Skin epidermis (tissue), 12 donors: ENCODE measurements around the gene CYP8B1.

Experiments used
- H3K27ac ChIP-seq, 21 experiments: fragments of 200-600 bp; sonication (generic) in 11 of 21; one replicate each; pipeline ENCODE4 v1.5.0; 2020; ENCODE audit warnings: mild to moderate bottlenecking in 3 of 21, inconsistent platforms in 2 of 21, moderate library complexity in 2 of 21
- H3K4me3 ChIP-seq, 7 experiments: fragments of 200-600 bp; sonication (generic) in 2 of 7; one replicate each; pipeline ENCODE4 v1.5.0; 2020; ENCODE audit warnings: inconsistent platforms in 2 of 7, mild to moderate bottlenecking in 2 of 7, moderate library complexity in 1 of 7

The CYP8B1 gene

DNA sequence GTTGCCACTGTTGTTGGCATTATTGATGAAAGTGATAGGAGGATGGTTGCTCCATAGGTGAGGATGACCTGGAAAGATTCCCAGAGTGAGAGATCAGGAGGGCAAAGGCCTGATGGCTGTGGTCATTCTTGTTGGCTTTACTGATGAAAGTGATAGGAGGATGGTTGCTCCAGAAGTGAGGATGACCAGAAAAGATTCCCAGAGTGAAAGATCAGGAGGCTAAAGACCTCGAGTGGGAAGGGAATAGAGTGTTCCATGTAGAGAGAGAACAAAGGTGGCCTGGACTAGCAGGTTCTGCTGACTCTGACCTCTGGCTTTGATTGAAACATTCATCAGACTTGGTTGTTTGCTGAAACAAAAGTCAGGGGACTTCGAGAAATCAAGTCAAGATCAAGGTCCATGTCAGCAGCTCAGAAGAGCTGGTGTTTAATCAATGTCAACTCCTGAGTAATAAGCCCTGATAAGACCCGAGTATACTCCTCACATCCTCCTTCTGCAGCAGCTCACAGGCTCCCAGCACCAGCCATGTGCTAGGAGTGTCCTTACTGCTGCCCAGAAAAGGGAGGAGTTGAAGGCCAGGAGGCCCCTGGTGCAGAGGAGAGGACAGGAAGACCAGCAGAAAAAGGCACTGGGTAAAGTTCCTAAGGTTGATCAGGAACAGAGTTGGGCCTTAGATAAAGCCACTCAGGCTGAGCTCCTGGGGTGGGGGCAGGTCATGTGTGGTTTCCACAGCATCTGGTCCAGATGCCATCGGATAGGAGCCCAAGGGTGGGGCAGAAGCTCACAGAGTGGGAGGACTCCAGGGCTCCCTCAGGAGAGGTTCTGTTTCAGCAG lies 19.9 kb downstream of the CYP8B1 start:
- H3K4me3 ChIP-seq = no peak overlapping the region
- H3K27ac ChIP-seq = no peak overlapping the region

DNA sequence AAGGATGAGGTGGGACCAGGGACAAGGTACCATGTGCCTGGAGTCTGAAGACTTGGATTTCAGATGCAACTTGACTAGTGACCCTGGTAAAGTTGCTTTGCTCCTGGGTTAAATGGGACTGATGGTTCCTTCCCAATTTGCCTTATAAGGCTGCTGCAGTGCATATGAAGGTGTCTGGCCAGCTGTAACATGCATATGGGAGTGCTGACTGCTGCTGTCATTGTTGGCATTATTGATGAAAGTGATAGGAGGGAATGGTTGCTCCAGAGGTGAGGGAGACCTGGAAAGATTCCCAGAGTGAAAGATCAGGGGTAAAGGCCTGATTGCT lies 20.5 kb downstream of the CYP8B1 start:
- Histone ChIP-seq H3K27ac (no peak overlapping the region), H3K4me3 (no peak overlapping the region)

DNA sequence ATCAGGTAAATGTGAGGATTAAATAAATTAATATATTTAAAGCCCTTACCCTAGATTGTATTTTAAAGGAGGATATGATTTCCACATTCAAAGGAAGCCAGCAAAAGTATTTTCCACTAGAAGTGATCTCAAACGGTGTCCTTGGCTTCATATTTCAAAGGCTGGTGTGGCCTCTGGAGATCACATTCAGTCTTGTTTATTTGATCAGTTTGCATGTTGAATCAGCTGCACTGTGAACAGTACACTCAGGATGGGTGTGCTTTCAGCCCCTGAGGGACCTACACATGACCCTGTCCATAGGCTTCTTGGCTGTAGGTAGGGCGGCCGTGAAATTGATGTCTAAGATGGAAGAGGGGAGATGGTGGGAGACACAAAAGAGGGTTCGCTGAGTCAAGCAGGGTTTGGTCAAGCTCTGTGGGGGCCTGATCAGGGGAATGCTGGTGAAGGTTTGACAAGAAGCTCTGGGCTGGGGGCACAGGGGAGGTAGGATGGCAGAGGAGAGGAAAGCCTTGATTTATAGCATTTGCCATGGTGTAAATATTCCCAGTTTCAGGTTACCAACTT lies 21.9 kb downstream of the CYP8B1 start:
- no peak overlapping the region for H3K27ac ChIP-seq
- no peak overlapping the region for H3K4me3 ChIP-seq

DNA sequence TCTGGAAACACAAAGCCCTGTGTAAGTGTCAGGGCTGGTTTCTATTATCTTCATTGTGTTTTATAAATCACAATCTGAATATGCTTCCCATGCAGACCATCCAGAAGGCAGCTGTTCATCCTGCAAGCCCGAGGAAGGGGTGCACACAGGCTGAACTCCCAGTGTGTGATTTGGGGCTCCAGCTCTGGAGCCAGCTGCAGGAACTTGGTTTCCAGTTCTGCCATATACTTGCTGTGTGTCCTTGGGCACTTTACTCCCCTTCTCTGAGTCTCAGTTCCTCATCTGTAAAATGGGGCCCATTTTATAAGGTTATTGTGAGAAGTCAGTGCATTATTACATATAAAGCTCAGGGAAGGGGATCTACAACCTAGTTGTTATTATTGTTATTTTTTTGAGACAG lies 22.6 kb downstream of the CYP8B1 start:
- peak overlapping the region in 5 of 21 experiments; percentile 6 to 64 (median 57) for H3K27ac ChIP-seq

DNA sequence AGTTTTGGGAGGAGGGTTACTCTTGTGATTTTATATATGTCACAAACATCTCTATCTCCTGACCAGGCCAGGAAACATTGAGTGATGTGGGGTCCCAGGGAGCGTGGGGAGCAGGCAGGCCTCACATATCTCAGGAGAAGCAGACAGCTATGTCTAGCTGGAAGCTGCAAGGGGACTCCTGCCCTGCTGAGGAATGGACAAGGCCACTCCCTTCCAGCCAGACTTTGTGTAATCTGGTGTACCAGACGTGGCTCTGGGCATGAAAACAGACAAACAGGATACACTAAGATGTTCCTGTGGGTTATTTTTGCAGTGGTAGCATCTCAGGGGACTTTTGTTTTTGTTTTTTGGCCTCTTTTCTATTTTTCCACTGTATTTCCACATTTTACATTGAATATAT lies 23.2 kb downstream of the CYP8B1 start:
- peak overlapping the region in 6 of 21 experiments; percentile 6 to 64 (median 47) for H3K27ac ChIP-seq
- H3K4me3 ChIP-seq = no peak overlapping the region

More for the DNA sequence above, 22.6 kb downstream of the CYP8B1 start:
- no peak overlapping the region for H3K4me3 ChIP-seq

DNA sequence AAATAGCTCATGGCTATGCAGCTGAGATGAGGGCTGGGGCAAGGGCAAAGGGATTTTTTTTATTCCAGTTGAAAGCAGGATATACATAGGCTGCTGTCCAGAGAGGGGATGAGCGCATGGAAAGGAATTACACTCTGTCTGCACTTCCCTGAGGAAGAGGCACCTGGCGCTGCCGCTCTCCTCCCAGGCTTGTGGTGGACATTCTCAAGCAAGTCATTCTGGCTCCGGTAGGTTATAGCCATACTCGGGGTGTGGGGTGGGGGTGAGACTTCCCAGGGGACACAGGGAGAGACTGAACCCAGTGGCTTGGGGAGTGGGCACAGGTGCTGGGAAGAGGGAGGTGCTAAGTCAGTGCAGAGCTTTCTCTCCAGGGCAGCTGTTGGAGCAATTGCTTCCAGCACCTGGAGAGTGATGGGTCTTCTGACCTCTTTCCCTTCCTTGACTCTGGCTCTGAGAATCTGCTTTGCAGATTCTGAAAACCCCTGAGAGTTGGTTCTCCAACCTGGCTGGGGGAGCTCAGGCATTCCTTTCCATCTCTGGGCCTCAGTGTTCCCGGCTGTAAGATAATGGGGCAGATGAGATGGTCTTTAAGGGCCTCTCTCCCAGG lies 24.3 kb downstream of the CYP8B1 start:
- peak overlapping the region in 5 of 21 experiments; percentile 26 to 64 (median 47) for H3K27ac ChIP-seq
- no peak overlapping the region for H3K4me3 ChIP-seq

DNA sequence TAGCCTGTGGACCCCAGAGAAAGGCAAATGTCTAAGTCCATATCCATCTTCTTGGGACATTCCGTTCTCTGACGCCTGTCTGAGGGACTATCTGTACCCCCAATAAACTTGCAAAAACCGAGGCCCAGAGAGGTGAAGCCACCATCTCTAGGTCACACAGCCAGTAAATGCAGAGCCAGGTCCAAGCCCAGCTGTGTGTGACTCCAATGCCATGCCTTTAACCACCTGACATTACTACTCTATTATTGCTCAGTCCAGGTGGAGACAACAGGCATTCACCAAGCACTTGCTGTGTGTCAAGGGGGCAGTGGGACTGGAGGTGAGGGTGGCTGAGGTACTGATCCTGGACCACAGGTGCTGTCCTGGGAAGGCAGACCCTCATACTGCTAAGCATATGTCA lies 25.4 kb downstream of the CYP8B1 start:
- Histone ChIP-seq H3K4me3 (no peak overlapping the region), H3K27ac (peak overlapping the region in 3 of 21 experiments; percentile 28 to 64 (median 57))

DNA sequence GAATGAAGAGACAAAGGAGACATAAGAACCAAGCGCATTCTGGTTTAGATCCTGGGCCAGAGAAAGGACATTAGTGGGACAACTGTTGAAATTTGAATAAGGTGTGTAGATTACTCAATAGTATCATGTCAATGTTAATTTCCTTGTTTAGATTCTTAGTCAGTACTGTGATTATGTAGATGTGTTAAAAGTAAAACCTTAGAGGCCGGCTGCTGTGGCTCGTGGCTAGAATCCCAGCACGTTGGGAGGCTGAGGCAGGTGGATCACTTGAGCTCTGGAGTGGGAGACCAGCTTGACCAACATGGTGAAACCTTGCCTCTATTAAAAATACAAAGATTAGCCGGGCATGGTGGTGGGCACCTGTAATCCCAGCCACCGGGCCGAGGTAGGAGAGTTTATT lies 26.7 kb downstream of the CYP8B1 start:
- H3K4me3 ChIP-seq = no peak overlapping the region
- H3K27ac ChIP-seq = peak overlapping the region in 3 of 21 experiments; percentile 25 to 62 (median 57)

DNA sequence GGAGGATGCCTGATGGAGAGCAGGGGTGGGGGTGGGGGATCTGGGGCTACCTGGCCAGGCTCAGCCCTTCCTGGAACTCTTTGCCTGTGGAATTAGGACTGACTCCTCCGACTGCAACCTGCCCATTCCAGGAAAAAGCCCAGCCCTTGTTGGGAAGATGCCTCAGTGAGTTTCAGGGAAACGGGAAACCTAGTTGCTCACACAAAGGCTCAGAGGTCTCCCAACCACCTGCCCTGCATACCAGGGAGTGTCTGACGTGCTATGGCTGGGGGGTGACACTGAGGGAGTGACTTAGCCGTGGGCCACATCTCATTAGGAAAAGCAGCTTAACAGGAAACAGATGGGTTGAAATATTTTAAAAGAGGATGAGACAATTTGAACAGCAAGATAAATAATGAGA lies 27.9 kb downstream of the CYP8B1 start:
- Histone ChIP-seq H3K4me3 (no peak overlapping the region), H3K27ac (peak overlapping the region in 13 of 21 experiments; percentile 30 to 92 (median 73))

DNA sequence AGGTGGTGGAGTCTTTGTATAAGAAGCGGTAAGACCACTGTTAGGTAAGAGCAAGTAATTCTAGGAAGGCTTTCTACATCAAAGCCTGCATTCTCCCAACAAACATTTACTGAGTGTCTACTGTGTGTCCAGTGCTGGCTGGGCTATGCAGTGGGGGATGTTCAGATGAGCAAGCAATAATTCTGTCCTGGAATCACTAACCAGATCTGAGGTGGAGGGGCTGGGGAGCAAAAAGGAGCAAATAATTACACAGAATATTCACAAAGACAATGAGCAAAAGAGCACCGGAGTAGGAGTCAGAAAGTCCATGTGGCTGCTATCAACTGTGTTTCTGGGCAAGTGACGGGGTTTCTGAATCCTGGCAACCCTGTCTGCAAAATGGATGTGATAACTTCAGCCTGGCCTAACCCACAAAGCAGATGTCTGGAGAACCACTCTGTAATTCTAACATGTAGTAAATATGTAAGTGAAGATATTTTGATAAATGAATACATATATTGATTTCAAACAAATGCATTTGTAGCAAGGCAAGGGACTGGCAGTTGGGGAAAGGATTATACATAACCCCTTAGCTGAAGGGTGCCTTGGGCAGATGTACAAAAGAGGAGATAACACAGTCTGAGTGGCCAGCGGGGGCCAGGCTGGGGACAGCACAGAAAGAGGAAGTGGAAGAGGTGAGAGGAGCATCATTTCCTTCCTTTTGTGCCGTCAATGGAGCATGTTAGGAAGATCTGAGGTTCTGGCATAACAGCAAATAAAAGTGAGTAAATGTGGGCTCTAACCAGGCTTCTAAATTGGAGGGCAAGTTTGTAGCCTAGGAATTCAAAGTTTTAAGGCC lies 28.8 kb downstream of the CYP8B1 start:
- Histone ChIP-seq H3K27ac (peak overlapping the region in 16 of 21 experiments; percentile 11 to 92 (median 68)), H3K4me3 (no peak overlapping the region)

DNA sequence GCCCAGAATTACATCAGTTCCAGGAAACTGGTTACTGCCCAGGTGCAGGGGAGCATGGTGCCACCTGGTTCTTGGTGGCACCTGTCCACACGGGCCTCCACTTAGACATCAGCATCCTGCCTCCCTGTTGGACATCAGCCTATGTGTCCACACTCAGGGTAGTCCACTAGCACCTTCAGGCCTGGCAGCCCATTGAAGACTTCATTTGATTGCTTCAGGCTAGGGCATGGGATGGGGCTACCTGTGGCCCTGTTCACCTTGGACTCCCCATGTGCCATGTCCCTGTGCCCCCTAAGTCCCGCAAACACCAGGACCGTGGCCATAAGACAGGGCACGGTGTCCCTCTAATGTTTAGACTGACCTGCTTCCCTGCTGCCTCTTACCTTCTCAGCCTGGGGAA lies 30.9 kb downstream of the CYP8B1 start:
- Histone ChIP-seq H3K27ac (peak overlapping the region in 8 of 21 experiments; percentile 44 to 92 (median 64)), H3K4me3 (no peak overlapping the region)

DNA sequence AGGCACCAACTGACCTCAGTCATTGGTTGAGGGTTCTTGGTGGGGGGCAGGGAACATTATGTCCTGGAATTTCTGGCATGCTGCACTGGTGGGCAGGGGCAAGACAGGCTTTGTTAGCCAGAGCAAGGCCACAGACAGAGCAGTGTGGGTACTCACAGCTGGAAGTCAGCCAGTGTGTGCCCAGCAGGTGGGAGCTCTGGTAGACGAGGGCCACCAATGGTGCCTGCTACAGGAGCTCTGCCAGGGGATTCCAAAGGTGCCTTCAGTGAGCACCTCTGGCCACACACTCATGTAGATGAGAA lies 31.3 kb downstream of the CYP8B1 start:
- Histone ChIP-seq H3K27ac (peak overlapping the region in 8 of 21 experiments; percentile 44 to 92 (median 64)), H3K4me3 (no peak overlapping the region)

DNA sequence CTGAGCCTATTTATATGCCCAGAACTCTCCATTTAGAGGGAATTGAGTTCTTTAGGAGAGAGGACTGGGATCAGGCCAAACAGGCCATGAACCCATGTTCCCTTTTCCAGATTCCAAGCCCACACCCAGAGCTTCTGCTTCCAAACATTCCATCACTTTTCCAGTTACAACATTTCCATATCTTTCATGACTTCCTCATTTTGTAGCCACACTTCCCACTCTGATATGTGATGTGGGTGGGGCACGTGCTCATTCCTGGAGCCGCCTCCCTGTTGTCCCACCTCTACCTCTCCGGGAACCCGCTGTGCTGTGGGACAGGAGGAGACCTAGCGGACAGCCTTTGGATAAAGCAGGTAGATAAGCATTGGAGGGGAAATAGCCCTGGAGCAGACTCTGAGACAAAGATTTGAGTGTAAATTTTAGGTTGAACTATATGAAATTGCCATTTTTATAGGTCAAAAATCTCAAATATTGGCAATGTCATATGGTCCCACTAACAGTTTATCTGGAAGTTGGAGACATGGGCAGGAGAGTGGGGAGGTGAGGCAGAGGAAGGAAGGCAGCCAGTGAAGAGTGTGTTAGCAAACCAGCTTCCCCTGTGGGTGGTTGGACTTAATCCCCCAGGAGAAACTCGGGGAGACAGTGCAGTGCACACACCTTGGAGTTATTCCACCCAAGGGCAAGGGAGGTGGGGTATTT lies 31.8 kb downstream of the CYP8B1 start:
- peak overlapping the region in 8 of 21 experiments; percentile 44 to 92 (median 64) for H3K27ac ChIP-seq

DNA sequence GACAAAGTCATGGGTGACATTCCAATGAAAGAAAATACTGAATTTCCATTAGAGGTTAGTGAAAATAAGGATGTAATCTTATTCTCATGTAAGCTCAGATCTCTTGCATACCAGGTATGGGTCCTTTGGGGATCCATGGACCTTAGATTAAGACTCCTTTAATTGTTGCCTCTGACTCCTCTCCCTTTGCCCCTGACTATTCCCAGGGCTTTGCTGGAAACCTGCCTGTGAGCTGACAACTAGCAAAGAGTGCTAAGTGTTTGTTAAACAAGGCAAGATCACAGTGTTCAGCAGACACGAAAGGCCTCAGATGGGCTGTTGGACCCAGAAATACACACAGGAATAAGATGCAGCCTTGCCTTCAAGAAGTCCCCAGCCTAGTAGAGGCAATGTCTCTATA lies 34.3 kb downstream of the CYP8B1 start:
- Histone ChIP-seq H3K4me3 (no peak overlapping the region), H3K27ac (peak overlapping the region in 3 of 21 experiments; percentile 16 to 46 (median 30))

More for the DNA sequence above, 31.8 kb downstream of the CYP8B1 start:
- no peak overlapping the region for H3K4me3 ChIP-seq

DNA sequence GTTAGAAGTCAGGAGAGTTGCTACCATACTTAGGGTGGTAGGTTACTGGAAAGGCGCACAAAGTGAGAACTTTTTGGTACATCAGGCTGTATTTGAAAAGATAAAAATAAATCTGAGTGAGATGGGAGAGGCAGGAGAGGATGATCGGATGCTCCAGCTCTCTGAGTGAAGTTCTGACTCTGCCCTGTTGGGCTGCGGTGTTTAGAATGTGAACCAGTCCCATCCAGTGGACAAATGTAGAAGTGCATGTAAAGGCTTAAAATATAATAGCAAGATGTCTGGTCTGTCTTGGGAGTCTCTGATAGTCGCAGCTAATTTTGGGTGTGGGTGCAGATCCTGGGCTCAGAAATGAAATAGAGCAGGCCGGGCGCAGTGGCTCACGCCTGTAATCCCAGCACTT lies 36.1 kb downstream of the CYP8B1 start:
- no peak overlapping the region for H3K4me3 ChIP-seq
- no peak overlapping the region for H3K27ac ChIP-seq

DNA sequence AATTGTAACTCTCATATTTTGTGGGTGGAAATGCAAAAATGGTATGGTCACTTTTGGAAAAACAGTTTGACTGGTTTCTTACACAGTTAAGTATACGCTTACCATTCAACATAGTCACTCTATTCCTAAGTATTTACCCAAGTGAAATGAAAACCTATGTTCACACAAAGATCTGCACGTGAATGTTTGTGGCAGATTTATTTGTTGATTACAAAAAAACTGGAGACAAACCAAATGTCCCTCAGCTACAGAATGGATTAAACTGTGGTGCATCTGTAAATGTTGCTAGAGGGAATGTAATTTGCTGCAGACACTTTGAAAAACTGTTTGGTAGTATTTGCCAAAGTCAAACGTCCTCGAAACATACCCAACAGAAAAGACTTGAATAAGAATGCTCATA lies 37.1 kb downstream of the CYP8B1 start:
- H3K27ac ChIP-seq = no peak overlapping the region
- no peak overlapping the region for H3K4me3 ChIP-seq

DNA sequence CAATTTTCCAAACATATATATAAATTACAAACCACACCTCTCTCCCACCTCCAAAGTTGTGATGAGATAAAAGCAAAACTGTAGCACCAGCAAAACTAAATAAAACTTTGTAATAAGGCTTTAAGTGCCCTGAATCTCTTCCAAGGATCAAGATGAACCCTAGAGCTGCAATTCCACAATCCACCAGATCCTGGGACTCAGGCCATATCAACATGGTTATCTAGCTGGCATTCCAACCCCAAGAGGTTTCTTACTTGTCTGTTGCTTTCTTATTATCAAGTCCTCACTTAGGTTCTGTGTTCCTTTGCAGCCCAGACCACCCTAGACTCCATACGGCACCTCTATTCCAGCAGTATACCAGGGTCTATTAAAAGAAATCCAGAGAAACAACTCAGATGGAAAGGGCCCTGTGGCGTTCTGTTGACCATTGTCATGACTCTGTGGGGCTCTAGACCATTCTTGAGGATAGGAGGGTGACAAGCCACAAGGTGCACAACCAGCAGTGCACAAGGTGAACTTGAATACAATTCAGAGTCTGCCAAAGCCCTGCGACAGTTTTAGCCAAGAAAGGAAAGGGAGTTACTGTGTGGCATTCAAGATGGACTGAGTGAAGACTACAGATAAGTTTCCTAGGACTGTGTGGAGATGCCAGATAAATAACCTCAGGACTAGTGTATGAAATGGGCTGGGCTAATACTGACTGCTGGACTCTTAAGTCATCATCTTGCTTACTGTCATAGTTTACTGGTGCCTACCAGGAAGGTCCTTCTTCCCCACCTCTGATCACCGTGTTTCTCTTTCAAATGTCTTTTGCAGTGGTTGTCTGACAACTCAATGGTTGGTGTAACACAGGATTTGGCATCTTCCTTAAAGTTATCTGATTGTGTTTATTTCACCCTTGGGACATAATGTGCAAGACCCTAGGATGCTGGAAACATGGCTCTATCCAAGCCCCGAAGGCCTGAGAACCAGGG lies 39.2 kb downstream of the CYP8B1 start:
- H3K4me3 ChIP-seq = no peak overlapping the region
- H3K27ac ChIP-seq = no peak overlapping the region

DNA sequence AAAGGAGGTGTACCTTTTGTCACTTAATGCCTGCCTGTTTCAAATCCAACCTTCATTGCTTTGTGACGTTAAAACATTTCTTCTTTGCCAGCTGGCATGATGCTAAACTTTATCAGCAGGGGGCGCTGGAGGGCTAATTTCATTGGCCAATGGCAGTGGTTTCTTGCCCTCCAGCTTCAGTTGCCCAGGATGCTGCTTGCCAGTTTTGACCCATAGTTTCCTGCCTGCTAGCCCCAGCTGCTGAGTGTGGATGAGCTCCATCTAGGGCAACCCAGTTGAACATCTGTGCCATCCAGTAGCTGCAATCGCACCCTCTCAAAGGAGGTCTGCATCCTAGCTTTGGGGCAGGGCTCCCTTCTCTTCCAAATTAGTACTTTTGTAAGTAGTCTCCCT lies 44.4 kb downstream of the CYP8B1 start:
- Histone ChIP-seq H3K4me3 (no peak overlapping the region), H3K27ac (no peak overlapping the region)
